ENCODE results near the gene FAM174C.

DNA sequence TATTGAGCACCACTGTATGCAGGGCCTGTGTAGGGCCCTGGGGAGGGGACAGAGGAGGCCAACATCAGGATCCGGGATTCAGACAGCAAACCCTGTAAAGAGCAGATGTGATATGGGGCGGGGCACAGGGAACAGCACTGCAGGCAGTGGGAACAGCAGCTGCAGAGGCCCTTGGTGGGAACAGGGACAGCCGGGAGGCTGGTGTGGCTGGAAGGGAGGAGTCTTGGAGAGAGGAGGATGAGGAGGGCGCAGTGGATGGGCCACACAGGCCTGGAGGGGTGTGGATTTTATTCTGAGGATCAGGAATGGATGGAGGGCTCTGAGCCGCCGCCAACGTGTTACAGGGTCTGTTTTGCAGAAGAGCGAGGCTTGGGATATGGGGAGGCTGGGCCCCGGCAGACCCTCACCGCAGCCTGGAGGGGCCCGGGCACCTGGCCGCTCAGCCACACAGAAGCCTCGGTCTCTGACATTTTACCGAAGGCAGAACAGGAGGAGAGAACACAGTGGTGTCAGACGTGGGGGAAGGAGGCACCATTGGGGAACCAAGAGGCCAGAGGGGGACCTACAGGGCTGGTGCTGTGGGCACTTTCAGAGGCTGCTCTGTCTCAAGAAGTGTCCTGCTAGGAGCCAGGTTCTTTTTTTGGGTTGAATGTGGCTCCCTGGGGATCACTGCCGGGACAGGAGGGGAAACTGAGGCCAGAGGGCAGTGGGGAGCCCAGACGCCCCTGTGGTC lies 17.3 kb downstream of the FAM174C start:
- TF ChIP-seq, protein P1, sequence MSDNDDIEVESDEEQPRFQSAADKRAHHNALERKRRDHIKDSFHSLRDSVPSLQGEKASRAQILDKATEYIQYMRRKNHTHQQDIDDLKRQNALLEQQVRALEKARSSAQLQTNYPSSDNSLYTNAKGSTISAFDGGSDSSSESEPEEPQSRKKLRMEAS (IDR thresholded peaks at IDR 0.05; ENCODE audit: low read depth, low read length): no peak
- TF ChIP-seq, protein P2, sequence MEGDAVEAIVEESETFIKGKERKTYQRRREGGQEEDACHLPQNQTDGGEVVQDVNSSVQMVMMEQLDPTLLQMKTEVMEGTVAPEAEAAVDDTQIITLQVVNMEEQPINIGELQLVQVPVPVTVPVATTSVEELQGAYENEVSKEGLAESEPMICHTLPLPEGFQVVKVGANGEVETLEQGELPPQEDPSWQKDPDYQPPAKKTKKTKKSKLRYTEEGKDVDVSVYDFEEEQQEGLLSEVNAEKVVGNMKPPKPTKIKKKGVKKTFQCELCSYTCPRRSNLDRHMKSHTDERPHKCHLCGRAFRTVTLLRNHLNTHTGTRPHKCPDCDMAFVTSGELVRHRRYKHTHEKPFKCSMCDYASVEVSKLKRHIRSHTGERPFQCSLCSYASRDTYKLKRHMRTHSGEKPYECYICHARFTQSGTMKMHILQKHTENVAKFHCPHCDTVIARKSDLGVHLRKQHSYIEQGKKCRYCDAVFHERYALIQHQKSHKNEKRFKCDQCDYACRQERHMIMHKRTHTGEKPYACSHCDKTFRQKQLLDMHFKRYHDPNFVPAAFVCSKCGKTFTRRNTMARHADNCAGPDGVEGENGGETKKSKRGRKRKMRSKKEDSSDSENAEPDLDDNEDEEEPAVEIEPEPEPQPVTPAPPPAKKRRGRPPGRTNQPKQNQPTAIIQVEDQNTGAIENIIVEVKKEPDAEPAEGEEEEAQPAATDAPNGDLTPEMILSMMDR (IDR thresholded peaks at IDR 0.05; ENCODE audit: low read depth, low read length): no peak
- TF ChIP-seq MYC (IDR thresholded peaks at IDR 0.05; ENCODE audit: low read depth, low read length): no peak

Data from NB4 (cell line).